Measurements from ENCODE around the gene COL13A1.

DNA sequence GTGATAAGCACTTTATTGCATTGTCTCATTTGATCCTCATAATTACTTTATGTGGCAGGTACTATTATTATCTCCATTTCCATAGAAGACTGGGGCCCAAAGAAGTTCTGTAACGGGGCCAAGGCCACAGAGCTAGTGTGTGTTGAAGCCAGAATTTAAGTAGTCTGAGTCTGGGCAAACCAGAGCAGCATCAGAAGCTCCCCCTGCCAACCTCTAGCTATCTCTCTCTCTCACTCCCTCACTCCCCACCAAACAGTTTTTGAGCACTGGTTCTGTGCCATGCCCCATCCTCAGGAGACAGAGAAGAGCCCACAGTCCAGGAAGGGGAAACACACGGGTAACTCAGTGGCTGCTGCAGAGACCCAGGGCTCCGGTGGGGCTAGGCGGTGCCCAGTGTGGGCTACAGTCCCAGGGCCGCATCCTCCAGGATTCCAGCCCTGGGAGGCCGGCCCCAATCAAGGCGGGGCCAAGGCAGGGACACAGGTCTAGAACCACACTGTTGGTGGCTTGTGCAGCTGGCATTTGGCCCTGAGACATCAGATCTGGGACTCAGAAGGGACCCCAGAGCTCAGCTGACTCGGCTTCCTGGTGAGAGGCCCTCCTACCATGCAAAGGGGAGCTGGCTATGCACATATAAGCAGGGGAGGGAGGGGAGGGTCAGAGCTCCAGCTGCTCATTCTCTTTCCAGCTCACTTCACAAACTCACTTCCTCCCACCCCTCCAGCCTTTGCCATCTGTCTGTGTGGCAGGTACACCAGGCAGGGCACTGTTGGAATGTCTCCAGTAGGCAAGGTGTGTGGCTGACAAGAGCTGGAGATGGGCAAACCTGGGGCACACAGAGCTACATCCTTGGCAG lies 34.4 kb downstream of the COL13A1 start:
- TF ChIP-seq, protein P1, sequence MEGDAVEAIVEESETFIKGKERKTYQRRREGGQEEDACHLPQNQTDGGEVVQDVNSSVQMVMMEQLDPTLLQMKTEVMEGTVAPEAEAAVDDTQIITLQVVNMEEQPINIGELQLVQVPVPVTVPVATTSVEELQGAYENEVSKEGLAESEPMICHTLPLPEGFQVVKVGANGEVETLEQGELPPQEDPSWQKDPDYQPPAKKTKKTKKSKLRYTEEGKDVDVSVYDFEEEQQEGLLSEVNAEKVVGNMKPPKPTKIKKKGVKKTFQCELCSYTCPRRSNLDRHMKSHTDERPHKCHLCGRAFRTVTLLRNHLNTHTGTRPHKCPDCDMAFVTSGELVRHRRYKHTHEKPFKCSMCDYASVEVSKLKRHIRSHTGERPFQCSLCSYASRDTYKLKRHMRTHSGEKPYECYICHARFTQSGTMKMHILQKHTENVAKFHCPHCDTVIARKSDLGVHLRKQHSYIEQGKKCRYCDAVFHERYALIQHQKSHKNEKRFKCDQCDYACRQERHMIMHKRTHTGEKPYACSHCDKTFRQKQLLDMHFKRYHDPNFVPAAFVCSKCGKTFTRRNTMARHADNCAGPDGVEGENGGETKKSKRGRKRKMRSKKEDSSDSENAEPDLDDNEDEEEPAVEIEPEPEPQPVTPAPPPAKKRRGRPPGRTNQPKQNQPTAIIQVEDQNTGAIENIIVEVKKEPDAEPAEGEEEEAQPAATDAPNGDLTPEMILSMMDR (IDR thresholded peaks at IDR 0.05; ENCODE audit: low read depth, low read length): no peak
- TF ChIP-seq, protein P2, sequence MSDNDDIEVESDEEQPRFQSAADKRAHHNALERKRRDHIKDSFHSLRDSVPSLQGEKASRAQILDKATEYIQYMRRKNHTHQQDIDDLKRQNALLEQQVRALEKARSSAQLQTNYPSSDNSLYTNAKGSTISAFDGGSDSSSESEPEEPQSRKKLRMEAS (IDR thresholded peaks at IDR 0.05; ENCODE audit: low read depth, low read length): no peak
- TF ChIP-seq POLR2A (IDR thresholded peaks at IDR 0.05; ENCODE audit: extremely low read depth, insufficient read length) (no peak), MYC (IDR thresholded peaks at IDR 0.05; ENCODE audit: low read depth, low read length) (no peak)
